NCI-H1436 treated with DMSO at 0.1 percent for 48 hours (cell line): Measurements from ENCODE around the gene GRID2IP.
"Not testable (repeated sequence)": the region's sequence is repeated elsewhere in the genome, so short reads cannot be mapped to it uniquely, and the experiment has no call there.

Experiments
- DNase-seq: peaks from one replicate; lab custom pipeline; 2025; lab: John Stamatoyannopoulos, UW

Gene GRID2IP

GRCh38 chr7:6487184-6487545, 64.1 kb downstream of the GRID2IP start:
- DNase-seq = no peak

DNA sequence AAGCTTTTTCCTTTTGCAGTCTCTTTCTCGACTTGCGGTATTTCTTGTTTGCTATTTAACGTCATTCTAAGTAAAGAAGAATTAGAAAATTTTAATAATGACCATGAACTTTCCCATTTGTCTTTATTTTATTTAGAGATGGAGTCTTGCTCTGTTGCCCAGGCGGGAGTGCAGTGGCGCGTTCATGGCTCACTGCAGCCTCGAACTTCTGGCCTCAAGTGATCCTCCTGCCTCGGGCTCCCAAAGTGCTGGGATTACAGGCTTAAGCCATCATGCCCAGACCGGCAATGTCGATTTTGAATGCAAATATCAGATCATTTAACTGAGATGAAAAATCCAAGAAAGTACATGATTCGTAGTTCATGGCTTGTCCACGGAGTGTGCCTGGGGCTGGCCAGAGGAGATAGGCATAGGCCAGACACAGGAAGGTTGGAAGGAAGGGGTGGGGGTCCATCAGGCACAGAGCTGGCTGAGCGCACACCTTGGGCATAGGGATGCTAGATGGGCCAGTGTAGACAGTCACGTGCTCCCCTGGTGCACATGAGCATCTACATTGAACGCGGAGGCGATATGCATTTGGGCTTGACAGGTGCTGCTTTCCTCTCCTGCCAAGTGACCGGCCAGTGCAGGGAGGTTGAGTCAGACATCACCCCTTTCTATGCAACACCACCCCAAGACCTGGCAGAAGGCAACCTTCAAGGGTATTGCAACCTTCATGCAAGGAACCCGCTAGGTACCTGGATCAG, 64.7 kb downstream of the GRID2IP start:
- no peak for DNase-seq

GRCh38 chr7:6482743-6483119, 68.5 kb downstream of the GRID2IP start:
- DNase-seq = no peak

DNA sequence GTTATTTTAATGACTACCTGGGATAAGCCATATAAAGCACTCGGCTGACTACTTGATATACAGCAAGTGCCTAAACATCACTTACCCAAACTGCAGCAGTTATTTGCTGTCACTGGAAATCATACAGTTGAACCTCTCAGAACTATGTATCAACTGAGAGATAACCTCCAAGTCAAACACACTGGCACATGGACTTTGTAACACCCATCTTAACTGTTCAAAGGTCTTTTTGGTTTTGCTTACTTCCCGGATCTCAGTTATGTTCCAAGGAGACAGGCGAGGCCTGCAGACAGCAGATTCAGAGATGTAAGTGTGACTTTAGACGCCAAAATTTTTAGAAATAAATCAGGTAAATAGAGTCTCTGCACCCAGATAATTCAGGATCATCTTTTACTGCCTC, 69.0 kb downstream of the GRID2IP start:
- DNase-seq = no peak

- DNase-seq = no peak
Observed at GRCh38 chr7:6481445-6481844, 69.8 kb downstream of the GRID2IP start.

DNA sequence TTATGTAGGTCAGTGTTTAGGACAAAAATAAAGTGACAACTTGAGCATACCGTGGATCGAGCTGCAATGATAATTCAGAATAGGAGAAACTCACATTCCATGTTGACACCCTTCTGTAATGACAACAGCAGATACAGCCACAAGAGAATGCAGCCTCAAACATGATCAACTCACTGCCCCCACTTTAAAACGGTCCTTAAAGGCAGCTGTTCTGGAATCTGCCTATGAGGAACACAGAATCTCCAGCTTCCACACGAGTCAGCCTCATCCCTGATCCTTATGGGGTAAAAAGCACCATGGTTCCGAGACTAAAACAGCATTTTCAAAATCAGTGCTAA, 71.0 kb downstream of the GRID2IP start:
- no peak for DNase-seq

DNA sequence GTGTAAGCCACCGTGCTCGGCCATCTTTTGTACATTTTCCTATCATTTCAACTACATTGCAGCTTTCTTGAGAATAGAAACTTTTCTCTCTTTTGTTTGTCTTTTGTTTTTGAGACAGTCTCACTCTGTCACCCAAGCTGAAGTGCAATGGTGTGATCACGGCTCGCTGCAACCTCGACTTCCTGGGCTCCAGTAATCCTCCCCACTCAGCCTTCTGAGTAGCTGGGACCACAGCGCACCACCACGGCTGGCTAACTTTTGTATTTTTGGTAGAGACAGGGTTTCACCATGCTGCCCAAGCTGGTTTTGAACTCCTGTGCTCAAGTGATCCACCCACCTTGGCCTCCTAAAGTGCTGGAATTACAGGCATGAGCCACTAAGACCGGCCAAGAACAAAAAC, 72.2 kb downstream of the GRID2IP start:
- no peak for DNase-seq

GRCh38 chr7:6478186-6478585, 73.1 kb downstream of the GRID2IP start:
- no peak for DNase-seq

DNA sequence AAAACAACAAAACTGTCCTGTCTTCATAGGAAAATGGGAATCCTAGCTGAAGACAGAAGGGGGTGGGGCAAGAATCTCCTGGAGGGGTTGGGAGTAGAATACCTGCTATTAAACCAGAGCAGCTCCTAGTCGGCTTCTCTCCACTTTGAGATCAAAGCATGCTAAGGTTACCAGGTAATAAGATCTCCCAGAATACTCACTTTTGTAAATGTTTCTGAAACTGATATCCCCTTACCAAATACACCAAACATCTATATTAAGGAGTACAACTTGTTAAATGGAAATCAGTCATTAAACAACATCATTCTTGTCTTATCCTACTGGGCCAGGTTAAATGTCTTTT, 74.0 kb downstream of the GRID2IP start:
- DNase-seq = no peak

- DNase-seq = no peak
Observed at GRCh38 chr7:6476596-6477317, 74.5 kb downstream of the GRID2IP start.

DNA sequence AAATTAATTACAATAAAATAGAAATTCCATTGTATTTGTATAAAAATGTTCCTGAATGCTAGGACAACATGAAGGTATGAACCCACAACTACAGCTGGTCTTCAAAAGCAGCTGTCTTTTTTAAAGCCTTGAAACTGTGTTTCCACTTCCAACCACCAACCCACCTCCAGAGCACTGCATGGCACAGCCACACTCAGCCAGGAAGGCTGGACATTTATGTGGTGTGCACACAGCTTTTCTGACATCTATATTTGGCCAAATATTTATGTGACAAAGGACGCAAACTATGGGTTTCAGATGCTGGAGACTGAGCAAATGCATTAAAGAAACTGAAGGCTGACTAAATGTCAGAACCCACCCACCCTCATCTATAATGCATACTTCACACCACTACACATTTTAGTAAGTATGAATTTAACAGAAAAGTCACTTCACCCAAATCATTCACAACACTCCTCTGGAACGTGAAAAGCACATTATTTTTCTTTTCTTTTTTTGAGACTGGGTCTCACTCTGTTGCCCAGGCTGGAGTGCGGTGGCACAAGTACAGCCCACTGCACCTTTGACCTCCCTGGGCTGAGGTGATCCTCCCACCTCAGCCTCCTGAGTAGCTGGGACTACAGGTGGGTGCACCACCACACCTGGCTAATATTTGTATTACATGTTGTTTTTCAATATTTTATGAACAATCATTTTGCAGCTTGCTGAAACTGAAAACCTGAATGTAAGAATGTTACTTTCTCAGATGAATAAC, 75.7 kb downstream of the GRID2IP start:
- DNase-seq = no peak

DNA sequence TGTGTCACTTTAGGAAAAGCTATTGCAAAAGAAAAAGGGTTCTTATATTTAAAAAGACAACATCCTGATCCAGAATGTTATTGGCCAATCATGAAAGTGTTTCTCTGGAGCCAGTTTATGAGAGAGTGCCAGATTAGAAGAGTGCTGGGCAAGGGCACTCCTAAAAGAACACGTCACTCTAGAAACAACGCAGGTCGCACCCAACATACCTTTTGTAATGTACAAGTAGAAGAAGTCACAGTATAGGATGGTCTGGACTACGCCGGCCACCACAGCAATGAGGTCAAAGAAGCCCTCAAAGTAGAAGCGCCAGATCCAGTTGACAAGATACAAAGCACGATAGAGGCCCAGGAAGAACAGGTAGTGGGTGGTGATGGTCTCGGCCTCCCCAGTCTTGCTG, 85.4 kb downstream of the GRID2IP start:
- no peak for DNase-seq

DNA sequence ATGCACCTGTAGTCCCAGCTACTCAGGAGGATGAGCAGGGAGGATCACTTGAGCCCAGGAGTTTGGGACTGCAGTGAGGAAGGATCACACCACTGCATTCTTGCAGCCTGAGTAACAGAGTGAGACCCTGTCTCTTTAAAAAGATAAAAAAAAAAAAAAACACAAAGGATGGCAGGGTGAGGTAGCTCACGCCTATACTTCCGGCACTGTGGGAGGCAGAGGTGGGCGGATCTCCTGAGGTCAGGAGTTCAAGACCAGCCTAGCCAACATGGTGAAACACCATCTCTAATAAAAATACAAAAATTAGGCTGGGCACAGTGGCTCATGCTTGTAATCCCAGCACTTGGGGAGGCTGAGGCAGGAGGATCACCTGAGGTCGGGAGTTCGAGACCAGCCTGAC, 87.7 kb downstream of the GRID2IP start:
- DNase-seq = not testable (repeated sequence)

- DNase-seq = no peak
Observed at GRCh38 chr7:6461946-6462550, 89.2 kb downstream of the GRID2IP start.

GRCh38 chr7:6460990-6461584, 90.2 kb downstream of the GRID2IP start:
- DNase-seq = no peak

GRCh38 chr7:6460303-6460702, 91.0 kb downstream of the GRID2IP start:
- no peak for DNase-seq

GRCh38 chr7:6458676-6459075, 92.6 kb downstream of the GRID2IP start:
- not testable (repeated sequence) for DNase-seq

DNA sequence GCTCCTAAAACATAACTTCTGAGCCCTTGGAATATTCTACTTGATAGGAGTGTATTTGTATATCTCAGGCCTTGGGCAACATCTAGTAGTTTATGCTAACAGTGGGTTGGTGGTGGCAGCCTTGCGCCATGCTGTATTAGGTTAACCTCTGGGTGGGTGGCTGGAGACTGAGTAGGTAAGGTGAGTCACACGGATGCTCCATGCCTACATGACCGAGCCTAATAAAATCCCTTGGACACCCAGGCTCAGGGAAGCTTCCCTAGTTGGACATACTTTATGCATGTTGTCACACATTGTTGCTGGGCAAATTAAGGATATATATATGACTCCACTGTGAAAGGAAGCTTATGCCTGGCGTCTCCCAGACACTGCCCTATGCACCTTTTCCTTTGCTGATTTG, 97.5 kb downstream of the GRID2IP start:
- no peak for DNase-seq

DNA sequence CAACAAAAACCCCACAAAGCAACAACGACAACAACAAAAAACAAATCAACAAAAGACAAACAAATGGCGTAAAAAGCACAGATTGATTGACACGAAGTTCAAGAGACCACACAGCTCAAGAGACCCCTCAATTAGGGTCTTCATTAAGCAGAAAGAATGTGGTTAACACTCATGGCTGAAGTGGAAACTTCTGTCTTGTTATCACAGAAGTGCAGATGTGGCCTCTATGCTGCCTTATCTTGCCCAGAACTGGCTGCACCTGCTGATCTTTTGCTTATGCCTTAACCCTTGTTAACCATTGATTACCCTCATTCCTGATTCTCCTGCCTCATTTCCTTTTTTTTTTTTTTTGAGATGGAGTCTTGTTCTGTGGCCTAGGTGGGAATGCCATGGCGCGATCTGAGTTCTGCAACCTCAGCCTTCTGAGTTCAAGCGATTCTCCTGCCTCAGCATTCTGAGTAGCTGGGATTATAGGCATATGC, 100.0 kb downstream of the GRID2IP start:
- no peak for DNase-seq

DNA sequence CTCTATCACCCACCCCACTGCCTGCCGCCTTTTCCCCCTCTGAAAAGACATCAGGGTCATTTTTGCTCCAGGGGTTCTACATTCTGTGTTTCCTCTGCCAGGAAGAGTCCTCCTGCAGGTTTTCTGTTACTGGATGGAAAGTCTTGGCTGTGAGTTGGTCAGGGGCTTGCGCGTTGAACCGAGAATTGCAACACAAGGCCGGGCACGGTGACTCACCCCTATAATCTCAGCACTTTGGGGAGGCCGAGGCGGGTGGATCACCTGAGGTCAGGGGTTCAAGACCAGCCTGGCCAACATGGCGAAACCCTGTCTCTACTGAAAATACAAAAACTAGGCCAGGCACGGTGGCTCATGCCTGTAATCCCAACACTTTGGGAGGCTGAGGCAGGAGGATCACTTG, 100.7 kb downstream of the GRID2IP start:
- DNase-seq = not testable (repeated sequence)

DNA sequence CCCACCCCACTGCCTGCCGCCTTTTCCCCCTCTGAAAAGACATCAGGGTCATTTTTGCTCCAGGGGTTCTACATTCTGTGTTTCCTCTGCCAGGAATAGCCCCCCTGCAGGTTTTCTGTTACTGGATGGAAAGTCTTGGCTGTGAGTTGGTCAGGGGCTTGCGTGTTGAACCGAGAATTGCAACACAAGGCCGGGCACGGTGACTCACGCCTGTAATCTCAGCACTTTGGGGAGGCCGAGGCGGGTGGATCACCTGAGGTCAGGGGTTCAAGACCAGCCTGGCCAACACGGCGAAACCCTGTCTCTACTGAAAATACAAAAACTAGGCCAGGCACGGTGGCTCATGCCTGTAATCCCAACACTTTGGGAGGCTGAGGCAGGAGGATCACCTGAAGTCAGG, 101.4 kb downstream of the GRID2IP start:
- DNase-seq = not testable (repeated sequence)

GRCh38 chr7:6448943-6449543, 102.2 kb downstream of the GRID2IP start:
- DNase-seq = no peak
